Right renal pelvis (tissue), 4 donors: ENCODE results near the gene FMN1. TPM values are rescaled to one million over a fixed set of nuclear protein-coding genes. Genes with fewer than 3 reads are reported as not detected.

Source experiments
- DNase-seq, 4 donors: peaks; one replicate each; pipeline ENCODE4 v3.0.0-alpha.2; 2013; ENCODE audit warnings: low read depth in 4 of 4, low spot score in 3 of 4, missing footprints in 1 of 4
- polyA plus RNA-seq, 4 donors: library from polyadenylated mRNA; unstranded; fragments of 120-200 nt; gene quantifications; one replicate each; pipeline ENCODE4 v1.2.1, GENCODE V29; 2013; ENCODE audit not compliant: insufficient read length in 4 of 4

FMN1 gene
- polyA plus RNA-seq, 4 donors = 16.4 to 18.6 (median 17.1) TPM

DNA sequence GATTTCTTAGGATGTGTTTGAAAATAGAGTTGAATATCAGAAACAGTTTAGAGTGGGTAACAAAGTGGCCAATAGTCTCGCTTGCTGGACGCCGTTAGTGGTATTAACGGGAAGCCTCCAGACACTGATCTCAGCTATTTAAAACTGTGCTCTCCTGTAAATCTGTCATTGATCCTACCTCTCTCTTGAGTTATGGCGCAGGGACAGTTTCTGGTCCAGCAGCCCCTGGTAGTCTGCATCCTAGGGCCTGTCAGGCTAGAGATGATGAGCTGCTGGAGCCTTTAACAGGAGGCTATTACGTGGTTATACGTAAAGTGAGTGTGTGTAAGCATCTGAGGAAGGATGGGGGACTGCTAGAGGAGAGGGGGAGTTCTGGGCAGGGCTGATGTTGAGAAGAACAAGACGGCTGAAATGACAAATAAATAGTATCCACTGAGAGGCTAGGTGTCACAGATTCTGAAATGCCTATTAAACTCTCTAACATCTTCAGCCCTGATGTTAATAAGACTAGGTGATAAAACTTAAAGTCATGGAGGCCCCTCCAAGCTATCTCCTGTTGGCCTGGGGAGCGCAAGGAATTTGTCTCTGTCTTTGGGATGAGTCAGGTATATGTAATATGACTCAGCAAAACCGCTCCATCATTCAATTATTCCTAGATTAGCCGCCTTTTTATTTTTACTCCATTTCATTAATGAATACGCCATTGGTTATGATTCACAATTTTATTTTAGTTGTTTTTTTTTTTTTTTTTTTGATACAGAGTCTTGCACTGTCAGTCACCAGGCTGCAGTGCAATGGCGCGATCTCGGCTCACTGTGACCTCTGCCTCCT is 321.0 kb downstream of the FMN1 start:
- DNase-seq = no peak

DNA sequence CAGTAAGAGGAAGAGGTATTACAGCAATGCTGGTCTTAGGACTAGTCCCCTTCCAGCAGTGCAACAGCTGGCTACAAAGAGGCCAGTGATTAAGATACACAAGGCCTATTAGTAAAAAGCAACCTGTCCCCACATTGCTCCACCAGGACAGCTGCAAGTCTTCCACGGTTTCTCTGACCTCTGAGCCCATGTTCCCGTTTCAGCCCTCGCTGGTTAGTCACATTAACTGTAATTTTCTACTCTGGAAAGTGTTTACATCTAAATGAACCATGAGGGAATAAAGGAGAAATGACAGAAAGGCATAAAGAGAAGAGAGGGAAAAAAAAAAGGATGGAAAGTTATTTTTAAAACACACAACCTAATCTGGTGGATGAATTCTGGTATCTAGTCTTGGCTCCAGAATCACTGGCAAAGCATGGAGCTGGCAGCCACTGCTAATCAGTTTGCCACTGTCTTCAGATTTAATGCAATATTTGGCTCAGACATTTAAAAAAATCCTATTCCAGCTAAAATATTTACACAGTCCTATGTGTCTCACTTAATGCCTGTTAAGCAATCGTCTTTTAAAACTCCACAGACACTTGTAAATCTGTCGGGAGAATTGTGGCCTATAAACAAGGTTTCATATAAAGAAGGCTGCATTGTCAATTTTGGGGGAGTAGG is 321.8 kb downstream of the FMN1 start:
- no peak for DNase-seq

DNA sequence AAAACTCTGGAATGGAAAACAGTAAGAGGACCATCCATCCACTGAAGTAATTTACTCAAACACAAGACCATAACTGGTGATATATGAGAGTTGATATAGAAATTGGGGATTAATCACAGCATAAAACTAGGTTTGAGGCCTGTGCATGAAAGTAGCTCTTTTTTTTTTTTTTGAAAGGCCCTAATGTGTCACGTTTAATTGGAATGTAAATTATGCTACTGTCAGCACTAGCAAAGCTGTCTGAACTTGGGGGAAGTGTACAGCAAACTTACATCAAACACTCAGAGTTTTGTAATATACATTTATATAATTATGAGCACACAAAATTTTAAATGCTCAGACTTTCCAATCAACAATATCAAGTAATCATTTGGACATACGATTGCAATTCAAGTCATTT is 322.6 kb downstream of the FMN1 start:
- DNase-seq = no peak

DNA sequence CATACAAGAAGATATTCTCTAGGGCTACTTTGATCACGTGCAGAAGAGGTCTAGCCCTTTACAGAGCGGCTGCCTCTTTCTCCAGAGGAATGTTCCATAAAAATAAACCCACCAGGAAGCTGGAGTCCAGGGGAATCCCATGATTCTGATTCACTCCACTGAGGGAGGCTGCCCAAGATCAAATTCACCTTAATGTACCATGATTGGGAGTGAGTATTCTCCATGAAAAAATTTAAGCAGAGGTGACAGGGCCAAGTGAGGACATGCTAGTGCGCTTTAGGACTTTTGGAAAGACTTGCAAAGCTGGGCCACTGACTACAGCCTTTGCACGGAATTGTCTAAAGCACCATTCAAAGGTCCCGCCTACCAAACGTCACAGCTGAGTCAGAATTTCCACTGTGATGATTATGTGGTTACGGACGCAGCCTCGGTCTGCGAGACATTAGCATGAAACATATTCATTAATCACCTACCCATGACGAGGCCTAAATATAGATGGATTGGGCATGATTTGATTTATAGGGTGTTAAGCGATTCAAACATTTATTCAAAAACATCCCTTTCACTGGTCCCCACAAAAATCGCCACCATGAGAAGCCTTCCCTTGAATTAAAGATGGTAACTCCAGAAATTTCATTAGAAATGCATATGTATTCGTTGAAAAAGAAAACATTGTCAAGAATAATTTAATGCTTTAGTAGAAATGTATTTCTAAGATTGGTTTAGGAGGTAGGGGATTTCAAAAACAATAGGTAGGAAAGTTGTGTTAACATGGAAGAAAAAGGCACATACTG is 324.1 kb downstream of the FMN1 start:
- no peak for DNase-seq

DNA sequence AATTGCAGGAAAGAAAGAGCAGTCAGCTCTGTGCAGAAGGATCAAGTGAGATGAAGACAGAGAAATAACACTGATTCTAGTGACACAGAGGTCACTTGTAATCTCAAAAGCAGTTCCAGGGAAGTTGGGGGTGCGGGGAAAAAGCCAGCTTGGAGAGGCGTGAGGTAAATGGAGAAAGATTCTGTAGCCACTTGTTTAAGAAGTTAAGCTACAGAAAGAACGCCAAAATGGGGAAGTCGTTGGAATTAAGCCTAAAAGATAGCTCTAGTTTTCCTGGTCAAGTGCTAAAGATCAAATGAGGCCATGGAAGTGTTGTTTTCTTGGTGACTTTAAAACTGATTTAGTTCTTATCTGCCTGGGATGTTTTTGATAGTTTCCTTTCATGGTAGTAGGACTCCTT is 324.7 kb downstream of the FMN1 start:
- no peak for DNase-seq

DNA sequence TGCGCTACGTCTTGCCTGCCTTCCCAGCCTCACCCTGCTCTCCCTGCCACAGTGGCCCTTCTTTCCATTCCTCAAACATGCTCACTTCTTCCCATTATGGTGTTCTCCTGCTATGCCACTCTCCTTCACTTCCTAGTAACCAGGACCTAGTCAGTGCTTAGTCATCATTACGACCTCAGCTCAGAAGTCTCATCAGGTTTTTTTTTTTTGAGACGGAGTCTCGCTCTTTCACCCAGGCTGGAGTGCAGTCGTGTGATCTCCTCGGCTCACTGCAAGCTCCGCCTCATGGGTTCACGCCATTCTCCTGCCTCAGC is 327.2 kb downstream of the FMN1 start:
- DNase-seq = no peak

DNA sequence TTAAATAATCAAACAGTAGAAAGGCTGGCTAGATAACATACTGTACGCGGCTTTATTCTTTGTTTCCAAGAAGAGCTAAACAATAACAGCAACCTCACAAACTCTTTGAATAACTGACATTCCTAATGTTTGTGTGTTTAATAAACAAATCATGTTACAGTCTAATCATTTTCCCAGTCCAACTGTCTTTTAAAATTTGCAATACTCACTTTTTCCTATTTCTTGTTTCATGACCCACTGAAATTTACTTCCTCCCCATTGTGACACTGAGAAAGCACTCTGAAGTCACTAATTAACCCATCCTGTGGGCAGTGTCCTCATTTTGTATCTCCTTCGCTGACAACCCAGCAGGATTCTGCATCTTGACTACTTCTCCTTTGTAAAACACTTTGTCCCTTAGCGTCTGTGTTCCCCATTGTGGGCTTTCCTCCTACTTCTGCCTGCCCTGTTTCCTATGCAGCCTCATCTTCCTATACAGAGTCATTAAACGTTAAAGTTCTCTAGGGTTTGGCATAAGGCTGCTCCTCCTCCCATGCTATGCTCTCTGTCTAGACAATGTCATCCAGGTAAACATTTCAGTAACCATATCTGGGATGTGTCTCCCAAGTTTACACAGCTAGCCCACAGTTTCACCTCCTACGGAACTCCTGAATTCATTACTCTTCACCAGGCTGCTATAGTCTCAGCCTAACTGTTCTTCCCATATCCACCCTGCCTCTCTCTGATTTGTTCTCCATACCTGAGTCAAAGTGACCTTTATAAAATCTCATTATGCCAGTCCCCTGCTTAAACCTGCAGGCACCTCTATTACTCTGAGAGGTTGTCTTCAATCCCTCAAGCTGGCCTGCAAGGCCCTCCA is 327.8 kb downstream of the FMN1 start:
- DNase-seq = no peak

DNA sequence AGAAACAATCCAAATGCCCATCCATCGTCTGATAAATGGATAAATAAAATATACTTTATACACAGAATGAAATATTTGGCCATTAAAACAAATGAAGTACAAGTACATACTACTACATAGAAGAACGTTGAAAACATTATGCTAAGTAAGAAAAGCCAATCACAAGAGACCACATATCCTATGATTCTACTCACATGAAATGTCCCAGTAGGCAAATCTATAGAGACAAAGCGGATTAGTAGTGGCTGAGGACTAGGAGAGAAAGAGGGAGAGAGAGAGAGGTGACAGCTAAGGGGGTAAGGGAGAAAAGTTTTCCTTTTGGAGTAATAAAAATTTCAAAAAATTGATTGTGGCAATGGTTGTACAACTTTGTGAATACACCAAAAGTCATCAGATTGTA is 329.7 kb downstream of the FMN1 start:
- DNase-seq = no peak

DNA sequence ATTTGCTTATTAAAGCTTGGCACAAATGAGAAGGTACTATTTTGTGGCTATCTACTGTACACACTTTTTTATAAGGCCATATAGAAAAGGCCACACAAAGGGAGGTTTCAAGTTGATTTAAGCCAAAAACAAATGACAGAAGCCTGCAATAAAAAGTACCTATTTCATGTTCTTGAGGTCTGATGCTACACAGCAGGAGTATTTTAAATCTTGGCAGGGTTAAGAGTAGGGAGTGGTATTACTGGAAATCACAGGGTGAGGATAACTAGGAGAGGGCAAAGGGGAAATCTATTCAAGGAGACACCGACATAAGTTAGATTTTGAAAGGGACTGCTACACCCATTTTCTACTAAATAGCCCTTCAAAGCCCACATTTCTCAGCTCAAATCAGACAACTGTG is 330.5 kb downstream of the FMN1 start:
- no peak for DNase-seq

DNA sequence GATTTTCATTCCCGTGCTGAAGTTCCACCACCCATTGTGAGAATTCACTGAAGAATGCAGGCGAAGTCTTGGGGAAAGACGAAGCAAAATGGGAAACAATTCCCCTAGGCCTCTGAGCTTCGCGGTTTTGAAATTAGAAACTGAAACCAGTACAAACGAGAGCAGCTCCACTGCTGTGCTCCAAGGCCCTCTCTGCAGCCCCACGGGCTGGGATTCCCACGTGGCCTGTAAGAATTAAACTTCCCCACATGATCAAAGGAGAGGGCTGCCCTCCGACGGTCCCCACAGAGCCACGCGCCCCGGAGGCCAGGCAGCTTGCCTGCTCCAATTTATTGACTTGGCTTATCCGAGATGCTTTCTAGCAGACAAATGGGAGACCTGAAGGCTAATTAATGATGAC is 332.8 kb downstream of the FMN1 start:
- DNase-seq = peak in 2 of 4 donors; percentile 22 to 28

DNA sequence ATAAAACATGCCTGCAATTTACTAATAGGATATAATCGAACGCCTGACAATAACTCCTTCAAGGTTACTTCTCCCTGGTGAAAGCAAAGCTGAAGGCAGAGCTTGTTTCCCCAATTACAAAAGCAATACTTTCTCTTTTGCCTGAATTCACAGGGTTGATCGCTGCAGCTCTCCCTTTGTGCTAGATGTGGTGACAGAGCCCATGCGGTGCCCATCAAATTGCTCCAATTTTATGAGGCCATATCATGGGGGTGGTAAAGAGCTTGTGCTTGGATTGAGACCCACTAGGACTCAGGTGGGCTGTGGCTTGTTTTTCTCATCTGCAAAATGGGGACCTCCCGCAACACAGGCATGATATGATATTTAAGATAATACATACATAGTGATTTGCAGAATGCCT is 333.3 kb downstream of the FMN1 start:
- no peak for DNase-seq

DNA sequence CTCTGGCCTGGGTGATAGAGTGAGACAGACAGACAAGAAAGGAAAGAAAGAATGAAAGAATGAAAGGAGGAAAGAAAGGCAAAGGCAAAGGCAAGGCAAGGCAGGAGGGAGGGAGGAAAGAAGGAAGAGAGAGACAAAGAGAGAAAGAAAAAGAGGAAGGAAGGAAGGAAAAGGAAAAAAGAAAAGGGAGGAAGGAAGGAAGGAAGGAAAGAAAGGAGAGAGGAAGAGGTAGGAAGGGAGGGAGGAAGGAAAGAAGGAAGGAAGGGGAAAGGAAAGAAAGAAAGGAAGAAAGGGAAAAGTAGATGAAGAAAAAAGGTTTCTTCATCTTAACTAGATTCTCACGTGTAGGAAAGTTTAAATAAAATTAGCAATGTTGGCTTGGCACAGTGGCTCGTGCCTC is 334.5 kb downstream of the FMN1 start:
- DNase-seq = no peak

DNA sequence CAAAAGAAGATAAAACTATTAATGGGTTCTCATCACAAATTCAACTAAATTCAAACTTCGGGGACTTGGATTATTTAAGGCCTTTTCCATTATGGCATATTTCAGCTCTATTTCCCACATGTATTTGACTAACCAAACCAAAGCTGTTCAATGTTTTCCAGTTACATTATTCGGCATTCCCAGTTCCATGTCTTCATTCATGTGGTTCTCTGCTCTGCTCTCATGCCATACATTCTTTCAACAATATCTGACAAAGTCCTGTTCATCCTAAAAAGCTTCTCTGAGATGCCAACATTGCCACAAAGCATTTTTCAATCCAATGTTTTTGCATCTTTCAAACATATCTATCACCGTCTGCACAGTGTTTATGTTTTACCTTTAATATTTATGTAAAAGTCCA is 335.3 kb downstream of the FMN1 start:
- no peak for DNase-seq

DNA sequence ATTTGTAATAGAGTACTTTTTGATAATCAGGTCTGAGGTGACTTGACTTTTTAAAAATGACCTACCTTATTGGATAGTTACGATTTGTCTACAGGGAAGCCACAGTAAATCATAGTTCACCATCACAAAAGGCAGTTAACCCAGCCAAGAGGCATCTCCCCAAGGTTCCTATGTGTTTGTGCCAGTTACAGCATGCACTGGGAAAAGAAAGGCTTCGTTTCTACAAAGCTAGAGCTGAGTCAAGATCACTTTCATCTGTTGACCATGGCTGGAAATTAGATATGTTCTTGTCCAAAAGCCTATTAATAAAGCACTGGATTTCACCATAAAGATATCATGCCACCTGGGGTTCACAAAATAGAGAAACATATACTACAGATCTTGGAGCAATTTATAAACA is 336.8 kb downstream of the FMN1 start:
- no peak for DNase-seq

DNA sequence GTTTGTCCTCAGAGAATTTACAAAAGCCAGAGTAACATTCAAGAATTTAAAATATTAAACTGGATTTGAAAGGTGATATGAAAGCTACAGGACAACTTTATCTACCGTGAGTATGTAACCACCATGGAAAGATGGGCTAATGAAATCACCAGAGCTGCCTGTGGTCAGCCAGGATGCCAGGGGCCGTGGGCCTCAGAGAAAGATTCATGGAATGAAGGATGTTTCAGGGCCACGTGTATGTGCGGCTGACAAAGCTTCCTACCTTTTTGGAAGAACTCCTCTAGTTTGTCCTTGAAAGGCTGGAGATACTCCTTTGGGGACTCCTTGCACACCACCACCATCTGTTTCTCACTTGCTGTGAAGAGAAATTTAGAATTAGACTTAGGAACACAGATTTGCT is 337.8 kb downstream of the FMN1 start:
- no peak for DNase-seq

DNA sequence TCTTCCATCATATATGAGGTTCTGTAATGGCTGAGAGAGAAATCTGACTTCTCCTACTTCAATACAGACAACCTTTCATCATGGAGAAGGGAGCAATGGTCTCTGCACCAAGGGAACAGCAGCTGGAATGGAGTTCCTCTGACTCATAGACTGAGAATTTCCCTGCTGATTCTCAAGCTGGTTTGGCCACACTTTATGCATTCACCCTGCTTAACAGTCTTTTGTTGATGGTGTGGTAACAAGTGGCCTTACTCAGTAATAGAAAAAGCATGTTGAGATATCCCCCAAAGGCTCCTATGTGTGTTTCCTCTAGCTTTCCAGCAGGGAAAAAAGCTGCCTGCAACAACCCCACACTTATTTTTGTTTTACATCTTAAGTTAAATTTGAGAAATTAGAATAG is 338.6 kb downstream of the FMN1 start:
- DNase-seq = no peak

DNA sequence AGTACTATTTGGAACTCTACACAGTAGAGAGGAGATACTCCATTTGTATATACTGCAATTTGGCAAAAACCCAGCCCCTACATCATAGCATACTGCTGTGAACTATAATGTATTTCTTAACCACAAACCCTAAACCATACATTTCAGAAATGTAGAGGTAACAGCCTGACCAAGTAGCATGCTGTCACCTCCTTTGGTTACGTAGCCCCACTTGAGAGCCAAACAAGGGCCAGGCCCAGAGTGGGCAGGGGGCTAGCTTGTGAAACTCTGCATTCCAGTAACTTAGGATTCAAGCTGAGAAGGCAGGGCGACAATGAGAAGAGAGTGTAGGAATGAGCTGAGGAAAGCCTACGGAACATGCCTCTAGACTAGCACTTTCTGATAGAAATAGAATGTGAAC is 340.9 kb downstream of the FMN1 start:
- DNase-seq = no peak

DNA sequence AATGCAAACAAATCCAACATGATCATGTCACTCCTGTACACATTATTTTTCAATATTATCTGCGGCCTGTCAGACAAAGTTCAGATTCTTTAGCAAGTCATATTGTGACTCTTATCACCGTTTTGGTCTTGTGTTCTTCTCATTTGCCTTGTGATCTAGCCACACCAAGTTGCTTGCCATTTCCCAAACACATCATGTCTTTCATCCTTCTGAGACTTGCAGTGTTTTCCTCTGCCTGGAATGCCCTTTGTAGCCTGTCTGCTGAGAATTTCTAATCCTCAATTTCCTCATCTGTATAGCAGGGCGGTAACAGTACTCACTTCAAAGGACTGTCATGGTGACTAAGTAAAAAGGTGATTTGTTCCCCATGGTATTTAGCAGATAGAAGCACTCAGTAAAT is 341.7 kb downstream of the FMN1 start:
- DNase-seq = no peak

DNA sequence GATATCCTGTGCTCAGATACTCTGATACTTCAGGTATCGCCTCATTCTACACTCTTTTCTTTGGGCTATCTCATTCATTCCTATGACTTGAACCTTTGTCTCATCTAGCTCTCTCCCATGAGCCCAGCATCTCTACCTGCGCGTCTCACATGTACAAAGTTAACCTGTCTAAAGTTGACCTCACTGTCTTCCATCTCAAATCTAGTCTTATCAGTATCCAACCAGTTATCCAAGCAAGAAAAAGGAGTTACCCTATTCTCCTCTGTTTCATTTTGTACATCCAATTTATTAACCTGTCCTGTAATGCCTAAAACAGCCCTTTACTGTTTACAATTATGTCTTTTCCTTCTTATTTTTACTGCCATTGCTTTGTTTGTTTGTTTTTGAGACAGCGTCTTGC is 342.5 kb downstream of the FMN1 start:
- no peak for DNase-seq

DNA sequence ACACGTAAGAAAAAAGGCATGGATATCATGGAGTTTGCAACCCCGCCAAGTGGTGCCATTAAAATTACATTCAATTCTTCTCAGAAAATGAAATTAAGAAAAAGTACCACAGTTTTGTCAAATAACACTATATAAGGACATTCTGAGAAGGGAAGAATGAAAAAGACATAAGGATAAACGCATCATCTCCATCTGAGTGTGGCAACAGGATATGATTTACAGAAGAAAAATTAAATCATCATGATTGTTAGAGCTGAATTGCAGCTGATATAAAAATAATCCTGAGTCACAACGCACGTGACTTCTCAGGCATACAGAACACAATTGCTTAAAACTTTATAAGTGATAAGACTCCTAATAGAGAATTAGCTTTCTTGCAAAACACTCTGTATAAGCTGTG is 342.9 kb downstream of the FMN1 start:
- no peak for DNase-seq
